Gastroesophageal sphincter (tissue), 4 donors: ENCODE results near the gene DCTN5. TPM values are rescaled to one million over a fixed set of nuclear protein-coding genes. Genes with fewer than 3 reads are reported as not detected.

ENCODE experiments used
- ATAC-seq: fragments of 150-250 bp; one replicate; pipeline ENCODE4 v1.9.1; 2016; ENCODE audit warnings: mild to moderate bottlenecking, moderate library complexity
- H3K27ac ChIP-seq, 4 donors: fragments of 200-600 bp; sonication (generic) in 3 of 4; 1 replicate in 3 of 4; 2 replicates in 1 of 4; pipeline ENCODE4 v1.5.1; 2016 to 2019
- H3K27me3 ChIP-seq: fragments of 200-600 bp; sonication (generic); one replicate; pipeline ENCODE4 v1.5.1; 2019
- H3K36me3 ChIP-seq, 2 donors: fragments of 200-600 bp; sonication (generic); one replicate each; pipeline ENCODE4 v1.5.1; 2019; ENCODE audit warnings: control low read depth in 1 of 2
- H3K4me1 ChIP-seq, 3 donors: fragments of 200-600 bp; sonication (generic); 1 replicate in 2 of 3; 2 replicates in 1 of 3; pipeline ENCODE4 v1.5.1; 2016 to 2019; ENCODE audit warnings: control low read depth in 2 of 3
- H3K4me3 ChIP-seq, 2 donors: fragments of 200-600 bp; sonication (generic); one replicate each; pipeline ENCODE4 v1.5.1; 2019; ENCODE audit warnings: mild to moderate bottlenecking in 1 of 2, moderate library complexity in 1 of 2
- H3K9me3 ChIP-seq, 3 donors: fragments of 200-600 bp; sonication (generic); one replicate each; pipeline ENCODE4 v1.5.1; 2017 to 2019; ENCODE audit warnings: control low read depth in 2 of 3
- CTCF ChIP-seq, 4 experiments: fragments of 200-600 bp in 2 of 4; fragments of 450-650 bp in 2 of 4; sonication (generic) in 1 of 4; IDR thresholded peaks; one replicate each; pipeline ENCODE4 v1.5.1; 2017 to 2019; ENCODE audit warnings: antibody characterized with exemption in 4 of 4, mild to moderate bottlenecking in 2 of 4, moderate library complexity in 2 of 4
- EP300 ChIP-seq: sonication (generic); formaldehyde crosslinking; IDR thresholded peaks from one replicate; pipeline ENCODE4 v1.6.1; 2017; ENCODE audit warnings: antibody characterized with exemption, mild to moderate bottlenecking
- POLR2A ChIP-seq, 2 donors: fragments of 450-650 bp; IDR thresholded peaks; one replicate each; pipeline ENCODE4 v1.6.1; 2017; ENCODE audit warnings: antibody characterized with exemption in 2 of 2, mild to moderate bottlenecking in 2 of 2, moderate library complexity in 1 of 2
- POLR2AphosphoS5 ChIP-seq: sonication (generic); formaldehyde crosslinking; IDR thresholded peaks from one replicate; pipeline ENCODE4 v1.6.1; 2017; ENCODE audit warnings: antibody characterized with exemption
- WGBS, 2 donors: methylation state at CpG; one replicate each; pipeline ENCODE4 v1.1.5; 2018; ENCODE audit warnings: low coverage in 1 of 2; 5-methylcytosine and 5-hydroxymethylcytosine counted together
- total RNA-seq, 4 donors: library from RNA; depleted of rRNA; stranded (reverse); fragments of >200 nt; gene quantifications; one replicate each; pipeline ENCODE4 v1.1.0, GENCODE V29; 2016

The DCTN5 gene
- total RNA-seq, 4 donors from 2014 or later: 39.4 to 76.1 (median 57.6) TPM

DNA sequence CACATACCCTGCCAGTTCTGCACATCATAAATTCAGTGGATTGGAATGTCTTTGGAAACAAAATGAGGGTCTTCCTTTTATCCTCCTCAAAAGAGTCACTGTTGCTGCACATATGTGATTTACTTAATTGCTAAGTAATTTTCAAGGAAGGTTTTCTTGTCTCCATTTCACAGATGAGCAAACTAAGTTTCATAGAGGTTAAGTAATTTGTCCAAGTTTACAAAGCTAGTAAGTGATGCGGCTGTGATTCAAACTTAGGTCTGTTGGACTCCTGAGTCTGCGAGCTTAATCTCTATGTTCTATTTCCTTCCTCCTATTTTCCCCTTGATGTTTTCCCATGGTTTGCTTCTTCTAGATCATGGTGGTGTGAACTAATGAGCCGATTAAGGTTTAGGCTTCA is 85.4 kb downstream of the DCTN5 start:
- Histone ChIP-seq H3K27me3 (peaks cover 24% of the 10 kb centered on the region), H3K9me3 (peaks cover 0 to 11% (median 0%) of the 10 kb centered on the region in 3 donors), H3K36me3 (no peaks in the 10 kb centered on the region), H3K4me3 (no peak overlapping the region), H3K4me1 (no peaks in the 10 kb centered on the region), H3K27ac (no peak overlapping the region)
- TF ChIP-seq CTCF (IDR thresholded peaks at IDR 0.05): no peak
- TF ChIP-seq EP300: no peak
- no peak for TF ChIP-seq POLR2AphosphoS5
- no peak for TF ChIP-seq POLR2A (IDR thresholded peaks at IDR 0.05)
- ATAC-seq: no peak
- 69 to 78% methylated on average over 2 of the region's 3 CpGs for WGBS, 2 donors

Other genes with a start within 250 kb of the DCTN5 start
- 10 to 100 TPM in 3 of 4 donors, 1 to 10 TPM in 1; 6.9 to 18.6 (median 16.0) TPM for gene COG7, start 188.3 kb upstream of the DCTN5 start, total RNA-seq
- 10 to 100 TPM; 36.5 to 50.5 (median 41.5) TPM for gene GGA2, start 131.0 kb upstream of the DCTN5 start, total RNA-seq
- 10 to 100 TPM in 3 of 4 donors, 1 to 10 TPM in 1; 9.5 to 28.5 (median 18.8) TPM for gene EARS2, start 84.1 kb upstream of the DCTN5 start, total RNA-seq
- gene UBFD1, start 83.7 kb upstream of the DCTN5 start, total RNA-seq: 10 to 100 TPM; 54.5 to 81.3 (median 66.2) TPM
- 100 to 1,000 TPM in 2 of 4 donors, 10 to 100 TPM in 2; 75.2 to 106 (median 92.4) TPM for gene NDUFAB1, start 45.1 kb upstream of the DCTN5 start, total RNA-seq
- 10 to 100 TPM in 2 of 4 donors, 1 to 10 TPM in 2; 8.5 to 11.1 (median 9.7) TPM for gene PALB2, start 156 bp upstream of the DCTN5 start, total RNA-seq
- gene PLK1, start 37.4 kb downstream of the DCTN5 start, total RNA-seq: 1 to 10 TPM in 3 of 4 donors, under 1 TPM in 1; 0.94 to 3.3 (median 1.3) TPM
- gene ERN2, start 71.8 kb downstream of the DCTN5 start, total RNA-seq: 1 to 10 TPM in 1 of 4 donors, not detected in 3; 2.3 TPM
- not detected for gene CHP2, start 113.6 kb downstream of the DCTN5 start, total RNA-seq
- 10 to 100 TPM; 10.7 to 23.9 (median 18.2) TPM for gene PRKCB, start 194.5 kb downstream of the DCTN5 start, total RNA-seq